HG02571 (cell line): ENCODE measurements around the gene ISCU.
"Not testable (repeated sequence)": the region's sequence is repeated elsewhere in the genome, so short reads cannot be mapped to it uniquely, and the experiment has no call there.

Experiments
- ATAC-seq: cut with Tn5 transposase; IDR thresholded peaks from one replicate; pipeline ENCODE4 v1.9.1; 2021; ENCODE audit warnings: mild to moderate bottlenecking, moderate library complexity; ENCODE audit not compliant: unreplicated experiment

Gene ISCU

DNA sequence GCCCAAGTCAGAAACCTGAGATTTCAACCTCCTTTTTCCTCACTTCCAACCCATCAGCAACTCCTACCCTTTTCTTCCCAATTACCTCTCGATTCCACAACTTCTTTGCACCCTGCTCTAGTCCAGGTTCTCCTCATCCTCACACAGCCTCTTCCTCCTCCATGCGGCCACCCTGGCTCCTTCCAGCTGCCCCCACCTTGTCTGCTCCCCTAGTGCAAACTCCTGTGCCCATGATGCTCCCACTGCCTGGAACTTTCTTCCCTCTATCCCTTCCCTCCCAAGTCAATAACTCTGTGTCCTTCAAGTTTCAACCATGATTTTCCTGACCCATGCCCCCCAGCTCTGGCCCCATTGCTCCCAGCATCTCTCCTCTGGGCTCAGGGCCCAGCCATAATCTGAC, 54.0 kb downstream of the ISCU start:
- ATAC-seq = no peak

DNA sequence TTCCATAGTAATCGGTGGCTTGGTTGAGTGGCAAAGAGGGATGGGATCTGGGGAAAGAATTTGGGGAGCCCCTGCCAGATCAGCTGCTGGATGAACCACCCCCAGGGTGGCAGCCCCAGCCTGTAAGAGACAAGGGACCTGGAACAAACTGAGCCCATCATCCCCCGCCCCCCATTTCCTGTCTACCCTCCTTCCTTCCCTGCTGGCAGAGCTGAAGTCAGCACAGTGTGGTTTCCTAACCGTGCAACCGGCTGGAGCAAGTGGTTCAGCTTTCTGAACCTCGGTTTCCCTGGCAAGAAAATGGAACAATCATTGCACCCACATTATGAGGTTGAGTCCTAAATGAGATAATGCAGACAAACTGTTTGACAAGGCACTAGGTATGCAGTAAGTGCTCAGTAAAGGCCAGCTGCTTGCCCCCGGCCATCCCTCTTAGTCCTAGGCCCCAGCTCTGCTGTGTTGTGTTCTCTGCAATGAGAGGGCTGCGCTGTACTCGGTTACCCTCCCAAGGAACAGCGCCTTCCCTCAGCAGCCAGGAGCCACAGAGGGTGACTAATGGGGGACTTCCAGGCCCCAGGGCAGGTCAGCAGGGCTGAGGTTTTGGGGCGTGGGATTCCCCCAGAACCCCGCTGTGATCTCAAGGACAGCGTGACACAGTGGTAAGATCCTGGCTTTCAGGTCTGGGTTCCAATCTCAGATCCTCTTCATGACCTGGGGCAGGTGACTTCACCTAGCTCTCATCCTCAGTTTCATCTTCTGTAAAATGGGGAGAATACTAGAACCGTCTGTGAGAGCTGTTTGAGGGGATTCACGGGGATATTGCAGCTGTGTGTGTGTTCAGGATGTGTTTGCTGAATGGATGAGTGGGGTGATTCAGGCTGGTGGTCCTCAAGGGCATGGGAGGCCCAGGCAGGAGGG, 54.8 kb downstream of the ISCU start:
- ATAC-seq = peak; percentile 75

GRCh38 chr12:108618079-108618952, 55.9 kb downstream of the ISCU start:
- peak; percentile 45 for ATAC-seq

- not testable (repeated sequence) for ATAC-seq
These were observed 56.5 kb downstream of the ISCU start for GRCh38 chr12:108618953-108619274.
